Stimulated activated naive CD8-positive, alpha-beta T cell treated with anti-CD3 and anti-CD28 coated beads, Interleukin-15, amount 100 ng/mL, for 72 hours (primary cell): ENCODE results near the gene STK25.
A peak's percentile ranks its signal among the peaks of the same experiment; 100 is the strongest.
"Not testable (repeated sequence)": the region's sequence is repeated elsewhere in the genome, so short reads cannot be mapped to it uniquely, and the experiment has no call there.

Source experiments
- ATAC-seq: fragments of 150-1000 bp; cut with Tn5 transposase; 2 replicates; pipeline ENCODE4 v1.10.0; 2021; ENCODE audit warnings: mild to moderate bottlenecking, moderate library complexity
- DNase-seq, 2 donors: peaks; one replicate each; pipeline ENCODE4 v3.0.0; 2021 to 2022
- H3K27ac Mint-ChIP-seq, 2 donors: one replicate each; pipeline ENCODE4 v1.8.0; 2022; ENCODE audit warnings: mild to moderate bottlenecking in 2 of 2, mixed read lengths in 2 of 2, moderate library complexity in 2 of 2
- H3K27me3 Mint-ChIP-seq: one replicate; pipeline ENCODE4 v1.8.0; 2022; ENCODE audit warnings: mixed read lengths
- H3K4me1 Mint-ChIP-seq: one replicate; pipeline ENCODE4 v1.8.0; 2022; ENCODE audit warnings: mild to moderate bottlenecking, mixed read lengths
- H3K4me3 Mint-ChIP-seq, 2 donors: one replicate each; pipeline ENCODE4 v1.8.0; 2022; ENCODE audit warnings: mild to moderate bottlenecking in 2 of 2, mixed read lengths in 2 of 2, moderate library complexity in 1 of 2
- H3K9me3 Mint-ChIP-seq, 2 donors: one replicate each; pipeline ENCODE4 v1.8.0; 2022; ENCODE audit warnings: mixed read lengths in 2 of 2

STK25 gene

DNA sequence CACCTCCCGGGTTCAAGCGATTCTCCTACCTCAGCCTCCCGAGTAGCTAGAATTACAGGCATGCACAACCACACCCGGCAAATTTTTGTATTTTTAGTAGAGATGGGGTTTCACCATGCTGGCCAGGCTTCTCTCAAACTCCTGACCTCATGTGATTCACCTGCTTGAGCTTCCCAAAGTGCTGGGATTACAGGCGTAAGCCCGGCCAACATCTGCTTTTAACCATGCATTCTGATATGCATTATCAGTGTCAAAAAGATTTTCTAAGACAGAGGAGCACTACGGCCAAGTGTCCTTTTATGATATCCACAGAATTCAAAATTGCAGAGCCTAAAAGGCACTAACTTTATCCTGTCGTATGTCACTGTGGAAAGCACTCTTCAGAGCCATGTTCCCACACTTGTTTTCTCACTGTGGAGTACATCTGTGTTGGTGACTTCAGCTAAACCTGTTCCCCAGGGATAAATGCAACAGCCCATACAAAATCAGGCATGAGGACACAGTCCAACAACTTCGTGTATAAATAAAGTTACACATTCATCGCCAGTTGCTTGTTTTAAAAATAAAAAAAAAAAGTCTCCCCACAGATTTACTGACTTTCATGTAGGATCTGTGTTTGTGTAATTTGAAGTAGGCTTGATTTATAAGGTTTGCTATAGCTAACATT, 56.4 kb downstream of the STK25 start:
- ATAC-seq = no peak

DNA sequence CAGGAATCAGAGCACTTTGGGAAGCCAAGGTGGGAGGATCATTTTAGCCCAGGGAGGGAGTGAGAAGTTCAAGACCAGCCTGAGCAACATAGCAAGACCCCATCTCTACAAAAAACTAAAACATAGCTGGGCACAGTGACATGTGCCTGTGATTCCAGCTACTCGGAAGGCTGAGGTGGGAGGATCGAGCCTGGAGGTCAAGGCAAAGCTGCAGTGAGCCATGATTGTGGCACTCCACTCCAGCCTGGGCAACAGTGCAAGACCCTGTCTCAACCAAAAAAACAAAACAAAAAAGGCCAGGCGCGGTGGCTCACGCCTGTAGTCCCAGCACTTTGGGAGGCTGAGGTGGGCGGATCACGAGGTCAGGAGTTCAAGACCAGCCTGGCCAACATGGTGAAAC, 58.3 kb downstream of the STK25 start:
- H3K4me3 Mint-ChIP-seq, DNase-seq, H3K27ac Mint-ChIP-seq, ATAC-seq, H3K4me1 Mint-ChIP-seq, H3K9me3 Mint-ChIP-seq: not testable (repeated sequence)
- peaks cover 45% of the 10 kb centered on the region for H3K27me3 Mint-ChIP-seq

More for the DNA sequence above, 56.4 kb downstream of the STK25 start:
- Mint-ChIP-seq H3K9me3 (no peaks in the 10 kb centered on the region), H3K27ac (no peak overlapping the region), H3K4me1 (no peaks in the 10 kb centered on the region), H3K4me3 (no peak overlapping the region), H3K27me3 (peaks cover 47% of the 10 kb centered on the region)
- no peak for DNase-seq

DNA sequence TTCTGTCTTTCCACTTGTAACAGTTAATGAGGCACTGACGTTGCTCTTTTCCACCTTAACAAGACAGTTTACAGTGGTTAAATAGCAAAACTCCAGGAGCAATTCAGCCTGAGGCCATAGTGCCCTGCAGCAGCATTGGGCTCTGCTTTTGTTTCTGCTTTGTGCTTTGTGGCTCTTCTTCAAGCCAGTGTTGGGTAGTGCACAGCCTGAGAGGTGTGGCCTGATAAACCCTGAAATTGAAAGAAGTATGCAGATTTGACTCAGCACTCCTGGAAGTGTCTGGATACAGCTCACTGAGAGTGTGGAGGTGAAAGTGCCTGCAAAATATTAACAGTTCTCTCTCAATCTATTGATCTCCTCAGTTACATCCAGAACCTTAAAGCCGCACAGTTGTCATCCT, 63.0 kb downstream of the STK25 start:
- Mint-ChIP-seq H3K9me3 (no peaks in the 10 kb centered on the region), H3K27me3 (peaks cover 61% of the 10 kb centered on the region), H3K27ac (no peak overlapping the region), H3K4me1 (peaks cover 31% of the 10 kb centered on the region), H3K4me3 (no peak overlapping the region)
- peak; percentile 55 for ATAC-seq
- DNase-seq = peak in 1 of 2 donors; percentile 30

DNA sequence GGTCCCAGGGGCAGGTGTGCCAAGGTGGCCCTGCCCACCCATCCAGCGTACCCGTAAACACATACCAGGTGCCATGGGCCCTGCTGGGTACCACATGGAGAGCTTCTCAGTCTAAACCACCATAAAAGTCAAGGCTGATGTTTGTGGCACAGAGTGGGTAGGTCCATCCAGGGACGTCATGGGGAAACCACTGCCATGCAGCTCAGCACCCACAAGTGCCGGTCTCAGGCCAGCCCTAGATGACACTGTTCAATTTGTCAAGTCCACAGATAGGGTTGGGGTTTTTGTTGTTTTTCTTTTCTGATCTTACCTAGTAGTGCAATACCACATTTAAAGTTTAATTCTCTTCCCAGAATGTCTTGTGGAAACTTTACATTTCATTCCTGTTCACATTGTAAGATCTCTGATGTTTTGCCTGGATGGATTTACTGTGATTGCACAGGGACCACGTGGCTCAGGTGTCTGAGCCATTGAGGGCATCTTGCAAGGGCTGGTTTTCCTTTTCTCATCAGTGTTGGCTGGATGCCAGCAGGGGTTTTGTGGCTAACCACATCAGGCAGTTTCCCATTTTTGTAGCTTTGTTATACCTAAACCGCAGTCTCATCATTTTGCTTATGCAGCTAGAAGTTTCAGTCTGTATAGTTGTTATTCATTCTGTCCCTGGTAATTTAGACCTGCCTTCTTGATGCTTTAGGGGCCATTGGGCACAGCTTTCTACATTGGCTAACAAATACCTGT, 64.7 kb downstream of the STK25 start:
- H3K4me1 Mint-ChIP-seq = peaks cover 31% of the 10 kb centered on the region
- H3K27me3 Mint-ChIP-seq = peaks cover 60% of the 10 kb centered on the region
- H3K27ac Mint-ChIP-seq = peak overlapping the region; percentile 71 to 97
- H3K4me3 Mint-ChIP-seq = peak overlapping the region; percentile 33 to 40
- no peaks in the 10 kb centered on the region for H3K9me3 Mint-ChIP-seq
- DNase-seq = peak; percentile 92 to 97
- peak; percentile 94 for ATAC-seq
